Immature natural killer cell (primary cell): ENCODE data around the gene CIDEC. TPM values are rescaled to one million over a fixed set of nuclear protein-coding genes. Genes with fewer than 3 reads are reported as not detected.

Experiments
- DNase-seq, 3 donors: peaks; one replicate each; pipeline ENCODE4 v3.0.0; 2022; ENCODE audit warnings: mixed read lengths in 1 of 3
- H3K27ac Mint-ChIP-seq, 6 donors: one replicate each; pipeline ENCODE4 v1.8.0; 2020; ENCODE audit warnings: mixed read lengths in 6 of 6, mild to moderate bottlenecking in 5 of 6, inconsistent platforms in 4 of 6, moderate library complexity in 3 of 6
- H3K27me3 Mint-ChIP-seq, 3 donors: one replicate each; pipeline ENCODE4 v1.8.0; 2020 to 2021; ENCODE audit warnings: low read depth in 3 of 3, mild to moderate bottlenecking in 3 of 3, mixed read lengths in 3 of 3, moderate library complexity in 3 of 3, inconsistent platforms in 1 of 3
- H3K36me3 Mint-ChIP-seq, 3 donors: one replicate each; pipeline ENCODE4 v1.8.0; 2020; ENCODE audit warnings: mixed read lengths in 3 of 3, inconsistent platforms in 2 of 3, mild to moderate bottlenecking in 2 of 3
- H3K4me1 Mint-ChIP-seq, 2 donors: one replicate each; pipeline ENCODE4 v1.8.0; 2020; ENCODE audit warnings: inconsistent platforms in 2 of 2, mild to moderate bottlenecking in 2 of 2, mixed read lengths in 2 of 2, moderate library complexity in 1 of 2
- H3K4me3 Mint-ChIP-seq, 5 donors: one replicate each; pipeline ENCODE4 v1.8.0; 2020; ENCODE audit warnings: mild to moderate bottlenecking in 5 of 5, mixed read lengths in 5 of 5, inconsistent platforms in 3 of 5, moderate library complexity in 3 of 5
- H3K9me3 Mint-ChIP-seq, 6 donors: one replicate each; pipeline ENCODE4 v1.8.0; 2020; ENCODE audit warnings: mild to moderate bottlenecking in 6 of 6, mixed read lengths in 6 of 6, inconsistent platforms in 4 of 6, moderate library complexity in 3 of 6
- polyA plus RNA-seq, 3 donors: library from polyadenylated mRNA; unstranded; fragments of 300-500 nt; fragmentation: Illumina TruSeq; gene quantifications; one replicate each; pipeline ENCODE4 v1.2.3, GENCODE V29; 2021

Gene CIDEC
- polyA plus RNA-seq, 3 donors from 2014 or later, result not detected

- Mint-ChIP-seq H3K4me3 (no peak overlapping the region), H3K9me3 (peaks cover 0 to 1% (median 0%) of the 10 kb centered on the region in 6 donors), H3K36me3 (peaks cover 3 to 34% (median 13%) of the 10 kb centered on the region in 3 donors), H3K27ac (peak overlapping the region in 2 of 6 donors; percentile 17 to 46), H3K27me3 (peaks cover 0 to 2% (median 2%) of the 10 kb centered on the region in 3 donors), H3K4me1 (peaks cover 22% of the 10 kb centered on the region in 2 donors)
- DNase-seq, result no peak
These were observed 41.2 kb downstream of the CIDEC start for GRCh38 chr3:9838856-9839255.

GRCh38 chr3:9837701-9838582 is 42.1 kb downstream of the CIDEC start:
- DNase-seq, result no peak
- Mint-ChIP-seq H3K36me3 (peaks cover 3 to 34% (median 13%) of the 10 kb centered on the region in 3 donors), H3K4me3 (no peak overlapping the region), H3K4me1 (peaks cover 13% of the 10 kb centered on the region in 2 donors), H3K27ac (peak overlapping the region in 1 of 6 donors; percentile 50), H3K27me3 (no peaks in the 10 kb centered on the region), H3K9me3 (peaks cover 0 to 1% (median 0%) of the 10 kb centered on the region in 6 donors)

- H3K36me3 Mint-ChIP-seq, result peaks cover 3 to 23% (median 4%) of the 10 kb centered on the region in 3 donors
- H3K27me3 Mint-ChIP-seq, result no peaks in the 10 kb centered on the region
- H3K4me3 Mint-ChIP-seq, result no peak overlapping the region
- DNase-seq, result no peak
- peaks cover 0 to 1% (median 0%) of the 10 kb centered on the region in 6 donors for H3K9me3 Mint-ChIP-seq
- peak overlapping the region in 1 of 6 donors; percentile 22 for H3K27ac Mint-ChIP-seq
- H3K4me1 Mint-ChIP-seq, result peaks cover 4 to 8% of the 10 kb centered on the region in 2 donors
These were observed 45.3 kb downstream of the CIDEC start for GRCh38 chr3:9834520-9835380.

- no peak overlapping the region for H3K4me3 Mint-ChIP-seq
- no peaks in the 10 kb centered on the region for H3K27me3 Mint-ChIP-seq
- peaks cover 0 to 1% (median 0%) of the 10 kb centered on the region in 6 donors for H3K9me3 Mint-ChIP-seq
- peaks cover 4 to 8% of the 10 kb centered on the region in 2 donors for H3K4me1 Mint-ChIP-seq
- no peak overlapping the region for H3K27ac Mint-ChIP-seq
- peaks cover 0 to 23% (median 3%) of the 10 kb centered on the region in 3 donors for H3K36me3 Mint-ChIP-seq
- no peak for DNase-seq
These were observed 47.0 kb downstream of the CIDEC start for GRCh38 chr3:9833078-9833477.

GRCh38 chr3:9831253-9831652 is 48.8 kb downstream of the CIDEC start:
- Mint-ChIP-seq H3K4me3 (no peak overlapping the region), H3K4me1 (peaks cover 6 to 8% of the 10 kb centered on the region in 2 donors), H3K27me3 (no peaks in the 10 kb centered on the region), H3K9me3 (peaks cover 0 to 1% (median 0%) of the 10 kb centered on the region in 6 donors), H3K27ac (peak overlapping the region in 4 of 6 donors; percentile 6 to 47 (median 22)), H3K36me3 (peaks cover 0 to 20% (median 3%) of the 10 kb centered on the region in 3 donors)
- no peak for DNase-seq

GRCh38 chr3:9828801-9829755 is 51.0 kb downstream of the CIDEC start:
- Mint-ChIP-seq H3K27ac (no peak overlapping the region), H3K4me1 (peaks cover 6 to 8% of the 10 kb centered on the region in 2 donors)

GRCh38 chr3:9826815-9827573 is 53.1 kb downstream of the CIDEC start:
- Mint-ChIP-seq H3K27me3 (peaks cover 0 to 2% (median 0%) of the 10 kb centered on the region in 3 donors), H3K9me3 (no peaks in the 10 kb centered on the region)

More at GRCh38 chr3:9828801-9829755, 51.0 kb downstream of the CIDEC start:
- no peaks in the 10 kb centered on the region for H3K27me3 Mint-ChIP-seq
- no peak overlapping the region for H3K4me3 Mint-ChIP-seq
- DNase-seq, result no peak
- no peaks in the 10 kb centered on the region for H3K9me3 Mint-ChIP-seq
- H3K36me3 Mint-ChIP-seq, result peaks cover 0 to 17% (median 1%) of the 10 kb centered on the region in 3 donors

GRCh38 chr3:9825451-9826040 is 54.5 kb downstream of the CIDEC start:
- Mint-ChIP-seq H3K9me3 (no peaks in the 10 kb centered on the region), H3K4me3 (no peak overlapping the region), H3K27ac (no peak overlapping the region), H3K27me3 (peaks cover 0 to 3% (median 0%) of the 10 kb centered on the region in 3 donors), H3K4me1 (peaks cover 0 to 5% of the 10 kb centered on the region in 2 donors), H3K36me3 (peaks cover 0 to 6% (median 0%) of the 10 kb centered on the region in 3 donors)
- no peak for DNase-seq

More at GRCh38 chr3:9826815-9827573, 53.1 kb downstream of the CIDEC start:
- H3K4me1 Mint-ChIP-seq, result peaks cover 8% of the 10 kb centered on the region in 2 donors
- peak; percentile 24 to 38 (median 26) for DNase-seq
- no peak overlapping the region for H3K27ac Mint-ChIP-seq
- H3K4me3 Mint-ChIP-seq, result no peak overlapping the region
- H3K36me3 Mint-ChIP-seq, result peaks cover 0 to 12% (median 0%) of the 10 kb centered on the region in 3 donors

GRCh38 chr3:9820946-9821345 is 59.1 kb downstream of the CIDEC start:
- peaks cover 0 to 2% of the 10 kb centered on the region in 2 donors for H3K4me1 Mint-ChIP-seq
- peaks cover 0 to 10% (median 6%) of the 10 kb centered on the region in 3 donors for H3K36me3 Mint-ChIP-seq
- no peak overlapping the region for H3K27ac Mint-ChIP-seq
- H3K27me3 Mint-ChIP-seq, result peaks cover 0 to 3% (median 0%) of the 10 kb centered on the region in 3 donors
- H3K4me3 Mint-ChIP-seq, result no peak overlapping the region
- H3K9me3 Mint-ChIP-seq, result no peaks in the 10 kb centered on the region
- no peak for DNase-seq

- Mint-ChIP-seq H3K27me3 (peaks cover 0 to 3% (median 0%) of the 10 kb centered on the region in 3 donors), H3K27ac (no peak overlapping the region), H3K4me3 (no peak overlapping the region), H3K4me1 (peaks cover 0 to 2% of the 10 kb centered on the region in 2 donors), H3K36me3 (peaks cover 0 to 10% (median 6%) of the 10 kb centered on the region in 3 donors), H3K9me3 (no peaks in the 10 kb centered on the region)
- no peak for DNase-seq
These were observed 59.5 kb downstream of the CIDEC start for GRCh38 chr3:9820543-9820942.

GRCh38 chr3:9818666-9819335 is 61.3 kb downstream of the CIDEC start:
- H3K4me1 Mint-ChIP-seq, result peaks cover 0 to under 1% of the 10 kb centered on the region in 2 donors
- peaks cover 0 to 10% (median 6%) of the 10 kb centered on the region in 3 donors for H3K36me3 Mint-ChIP-seq
- no peaks in the 10 kb centered on the region for H3K9me3 Mint-ChIP-seq
- no peak overlapping the region for H3K4me3 Mint-ChIP-seq
- no peak overlapping the region for H3K27ac Mint-ChIP-seq
- H3K27me3 Mint-ChIP-seq, result peaks cover 0 to 3% (median 0%) of the 10 kb centered on the region in 3 donors
- DNase-seq, result no peak
